Mesendoderm (in vitro differentiated cells): Measurements from ENCODE around the gene SH3TC2.
A peak's percentile ranks its signal among the peaks of the same experiment; 100 is the strongest.

ENCODE experiments used
- DNase-seq: peaks from one replicate; pipeline ENCODE4 v3.0.0; 2013
- H2AK5ac ChIP-seq: 2 replicates; pipeline ENCODE4 v1.6.1; 2013; ENCODE audit warnings: low read length, inconsistent platforms
- H2BK120ac ChIP-seq: 2 replicates; pipeline ENCODE4 v1.6.1; 2013; ENCODE audit warnings: low read depth, mild to moderate bottlenecking, low read length, moderate library complexity, mixed read lengths
- H2BK15ac ChIP-seq: replicated peaks from 2 replicates; pipeline ENCODE4 v1.6.1; 2013; ENCODE audit warnings: low read depth, mild to moderate bottlenecking, moderate library complexity
- H2BK5ac ChIP-seq: 2 replicates; pipeline ENCODE4 v1.6.1; 2013; ENCODE audit warnings: low read length, inconsistent platforms
- H3K18ac ChIP-seq: 2 replicates; pipeline ENCODE4 v1.6.1; 2013; ENCODE audit warnings: mild to moderate bottlenecking, low read length, mixed read lengths
- H3K23ac ChIP-seq: one replicate; pipeline ENCODE4 v1.6.1; 2013; ENCODE audit warnings: low read length
- H3K27ac ChIP-seq: 2 replicates; pipeline ENCODE4 v1.5.1; 2013; ENCODE audit warnings: low read depth, mild to moderate bottlenecking, inconsistent platforms, low read length, moderate library complexity
- H3K27me3 ChIP-seq: 2 replicates; pipeline ENCODE4 v1.6.1; 2013; ENCODE audit warnings: low read length, control low read depth, mild to moderate bottlenecking, inconsistent platforms; ENCODE audit not compliant: insufficient read depth, poor library complexity
- H3K36me3 ChIP-seq: 2 replicates; pipeline ENCODE4 v1.6.1; 2013; ENCODE audit warnings: low read length, inconsistent platforms; ENCODE audit not compliant: control insufficient read depth, insufficient read depth
- H3K4ac ChIP-seq: one replicate; pipeline ENCODE4 v1.6.1; 2013; ENCODE audit warnings: low read depth, mild to moderate bottlenecking, low read length, moderate library complexity
- H3K4me1 ChIP-seq: 2 replicates; pipeline ENCODE4 v1.6.1; 2013; ENCODE audit warnings: low read depth, low read length, inconsistent platforms; ENCODE audit not compliant: control insufficient read depth
- H3K4me2 ChIP-seq: 2 replicates; pipeline ENCODE4 v1.6.1; 2013; ENCODE audit warnings: low read length
- H3K4me3 ChIP-seq: 2 replicates; pipeline ENCODE4 v1.5.1; 2013; ENCODE audit warnings: mild to moderate bottlenecking, low read length
- H3K56ac ChIP-seq: one replicate; pipeline ENCODE4 v1.6.1; 2013; ENCODE audit warnings: low read length
- H3K79me1 ChIP-seq: 2 replicates; pipeline ENCODE4 v1.6.1; 2013; ENCODE audit warnings: low read length, inconsistent platforms
- H3K79me2 ChIP-seq: 2 replicates; pipeline ENCODE4 v1.6.1; 2013; ENCODE audit warnings: mild to moderate bottlenecking, low read length; ENCODE audit not compliant: control insufficient read depth, insufficient read depth
- H3K9ac ChIP-seq: 2 replicates; pipeline ENCODE4 v1.6.1; 2013; ENCODE audit warnings: low read length, inconsistent platforms
- H4K5ac ChIP-seq: one replicate; pipeline ENCODE4 v1.6.1; 2013; ENCODE audit warnings: low read length
- H4K8ac ChIP-seq: one replicate; pipeline ENCODE4 v1.6.1; 2013; ENCODE audit warnings: low read depth, mild to moderate bottlenecking, control low read depth, low read length, moderate library complexity
- WGBS: extraction: QIAGEN DNeasy Blood & Tissue Kit; methylation state at CpG from one replicate; pipeline ENCODE4 v1.1.7; 2013; ENCODE audit warnings: low lambda C conversion rate, missing lambda C conversion rate; ENCODE audit not compliant: insufficient coverage; ENCODE audit errors: extremely low coverage; 5-methylcytosine and 5-hydroxymethylcytosine counted together

The SH3TC2 gene

DNA sequence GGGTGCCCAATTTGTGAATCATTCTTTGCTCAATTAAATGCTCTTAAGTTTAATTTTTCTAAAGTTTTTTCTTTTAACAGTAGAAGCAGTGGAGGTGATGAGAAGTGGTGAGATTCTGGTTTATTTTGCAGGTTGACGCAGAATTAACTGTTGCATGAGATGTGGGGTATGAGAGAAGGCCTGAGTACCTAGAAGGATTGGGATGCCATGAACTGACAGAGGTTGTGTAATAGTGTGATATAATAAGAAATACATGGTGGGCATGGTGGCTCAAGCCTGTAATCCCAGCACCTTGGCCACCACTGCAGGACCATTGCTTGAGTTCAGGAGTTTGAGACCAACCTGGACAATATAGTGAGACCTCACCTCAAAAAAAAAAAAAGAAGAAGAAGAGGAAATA is 8.4 kb upstream of the SH3TC2 start:
- Histone ChIP-seq H4K8ac (no peak overlapping the region), H3K9ac (no peak overlapping the region), H3K4ac (no peak overlapping the region), H2BK120ac (no peak overlapping the region), H3K27ac (no peak overlapping the region), H2BK15ac (no peak overlapping the region), H3K18ac (no peak overlapping the region), H3K27me3 (no peaks in the 10 kb centered on the region), H3K36me3 (no peaks in the 10 kb centered on the region), H2AK5ac (no peak overlapping the region), H3K79me1 (no peaks in the 10 kb centered on the region), H4K5ac (no peak overlapping the region), H3K4me3 (no peak overlapping the region), H3K79me2 (no peaks in the 10 kb centered on the region), H3K23ac (no peak overlapping the region), H3K4me1 (no peaks in the 10 kb centered on the region), H2BK5ac (no peak overlapping the region), H3K56ac (no peak overlapping the region), H3K4me2 (no peak overlapping the region)
- no peak for DNase-seq
- no CpG with 5 or more reads among the region's 1 CpG for WGBS

GRCh38 chr5:149069711-149070110 is 6.8 kb upstream of the SH3TC2 start:
- Histone ChIP-seq H4K8ac (no peak overlapping the region), H3K27ac (no peak overlapping the region), H3K79me1 (no peaks in the 10 kb centered on the region), H3K56ac (no peak overlapping the region), H2AK5ac (no peak overlapping the region), H3K27me3 (no peaks in the 10 kb centered on the region), H3K4ac (no peak overlapping the region), H3K18ac (no peak overlapping the region), H3K4me3 (no peak overlapping the region), H3K4me2 (no peak overlapping the region), H3K36me3 (no peaks in the 10 kb centered on the region), H3K4me1 (no peaks in the 10 kb centered on the region), H2BK15ac (no peak overlapping the region), H2BK120ac (no peak overlapping the region), H3K9ac (no peak overlapping the region), H3K23ac (no peak overlapping the region), H3K79me2 (no peaks in the 10 kb centered on the region), H2BK5ac (no peak overlapping the region), H4K5ac (no peak overlapping the region)
- DNase-seq: no peak
- no CpG with 5 or more reads among the region's 2 CpGs for WGBS

DNA sequence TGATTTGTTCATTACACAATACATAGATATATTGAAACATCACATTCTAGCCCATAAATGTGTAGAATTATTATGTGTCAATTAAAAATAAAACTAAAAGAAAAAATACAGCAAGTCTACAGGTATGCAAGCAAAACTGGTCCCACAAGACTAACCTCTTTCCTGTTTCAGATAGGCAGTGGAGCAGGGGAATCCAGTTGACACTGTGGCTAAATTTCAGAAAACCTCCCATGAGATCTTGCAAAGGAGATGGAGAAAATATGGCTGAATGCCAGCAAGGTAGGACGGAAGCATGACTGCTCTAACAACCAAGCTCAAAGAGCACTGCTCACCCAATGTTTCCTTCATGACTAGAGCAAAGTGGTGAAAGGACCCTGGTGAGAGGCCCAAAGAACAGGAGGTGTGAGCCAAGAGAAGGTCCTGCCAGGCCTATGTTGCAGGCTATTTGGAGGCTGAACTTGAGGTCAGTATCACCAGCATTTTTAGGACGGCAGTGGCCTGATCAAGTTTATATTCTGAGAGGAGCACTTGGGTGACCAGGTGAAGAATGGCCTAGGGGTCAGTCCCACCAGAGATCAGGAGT is 1.1 kb upstream of the SH3TC2 start:
- Histone ChIP-seq H2BK5ac (no peak overlapping the region), H3K4ac (no peak overlapping the region), H3K4me1 (peaks cover 11% of the 10 kb centered on the region), H3K56ac (no peak overlapping the region), H3K4me3 (no peak overlapping the region), H3K9ac (no peak overlapping the region), H3K4me2 (no peak overlapping the region), H2BK120ac (no peak overlapping the region), H3K23ac (no peak overlapping the region), H4K8ac (no peak overlapping the region), H3K79me2 (no peaks in the 10 kb centered on the region), H2AK5ac (no peak overlapping the region), H4K5ac (no peak overlapping the region), H3K36me3 (no peaks in the 10 kb centered on the region), H3K27ac (no peak overlapping the region), H2BK15ac (no peak overlapping the region), H3K79me1 (no peaks in the 10 kb centered on the region), H3K27me3 (no peaks in the 10 kb centered on the region), H3K18ac (no peak overlapping the region)
- no CpG with 5 or more reads among the region's 2 CpGs for WGBS
- no peak for DNase-seq

DNA sequence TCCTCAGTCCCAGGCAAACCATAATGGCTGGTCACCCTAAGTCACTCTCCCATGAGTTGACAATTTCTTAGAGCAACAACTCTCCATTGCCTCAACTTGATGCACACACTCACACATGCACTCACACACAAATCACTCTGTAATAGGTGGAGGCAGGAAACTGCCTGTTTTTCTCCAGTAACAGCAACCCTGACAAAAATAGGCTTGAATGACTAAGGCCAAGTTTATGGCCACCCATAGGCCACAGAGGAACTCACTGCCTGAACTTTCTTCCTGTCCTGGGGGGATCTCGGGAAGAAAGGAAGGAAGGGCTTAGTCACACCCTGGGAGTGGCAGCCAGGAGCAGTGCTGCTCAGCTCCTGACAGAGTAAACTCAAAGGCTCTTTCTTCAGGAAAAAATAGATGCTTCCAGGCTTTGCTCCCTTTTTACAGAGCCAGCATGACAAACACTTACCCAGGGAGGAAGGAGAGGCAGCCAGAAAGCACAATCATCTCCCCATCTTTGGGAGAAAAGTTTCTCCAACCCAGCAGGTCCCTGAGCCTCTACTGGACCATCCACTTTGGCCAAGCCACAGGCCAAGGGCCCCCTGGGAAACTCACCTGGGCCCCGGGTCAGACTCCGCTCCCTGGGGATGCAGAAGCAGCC is 368 bp downstream of the SH3TC2 start:
- Histone ChIP-seq H3K4me2 (no peak overlapping the region), H2BK5ac (peak overlapping the region; percentile 10), H3K36me3 (no peaks in the 10 kb centered on the region), H3K79me1 (no peaks in the 10 kb centered on the region), H2BK15ac (no peak overlapping the region), H2AK5ac (no peak overlapping the region), H3K4ac (peak overlapping the region; percentile 11), H3K27me3 (no peaks in the 10 kb centered on the region), H3K56ac (peak overlapping the region; percentile 50), H4K8ac (no peak overlapping the region), H2BK120ac (no peak overlapping the region), H3K79me2 (no peaks in the 10 kb centered on the region), H3K18ac (peak overlapping the region; percentile 28), H4K5ac (no peak overlapping the region), H3K4me1 (peaks cover 11% of the 10 kb centered on the region), H3K4me3 (no peak overlapping the region), H3K23ac (no peak overlapping the region), H3K9ac (no peak overlapping the region), H3K27ac (no peak overlapping the region)
- no CpG with 5 or more reads among the region's 3 CpGs for WGBS
- DNase-seq: peak; percentile 80

GRCh38 chr5:149061341-149061740 is 1.5 kb downstream of the SH3TC2 start:
- Histone ChIP-seq H2BK5ac (no peak overlapping the region), H3K23ac (no peak overlapping the region), H3K79me1 (no peaks in the 10 kb centered on the region), H3K4me1 (peaks cover 11% of the 10 kb centered on the region), H3K27me3 (no peaks in the 10 kb centered on the region), H3K4ac (no peak overlapping the region), H2AK5ac (no peak overlapping the region), H3K79me2 (no peaks in the 10 kb centered on the region), H3K4me3 (no peak overlapping the region), H3K18ac (no peak overlapping the region), H4K5ac (no peak overlapping the region), H3K56ac (no peak overlapping the region), H3K27ac (no peak overlapping the region), H2BK120ac (no peak overlapping the region), H3K4me2 (no peak overlapping the region), H3K9ac (no peak overlapping the region), H4K8ac (no peak overlapping the region), H2BK15ac (no peak overlapping the region), H3K36me3 (no peaks in the 10 kb centered on the region)
- no peak for DNase-seq
- no CpG with 5 or more reads among the region's 4 CpGs for WGBS

DNA sequence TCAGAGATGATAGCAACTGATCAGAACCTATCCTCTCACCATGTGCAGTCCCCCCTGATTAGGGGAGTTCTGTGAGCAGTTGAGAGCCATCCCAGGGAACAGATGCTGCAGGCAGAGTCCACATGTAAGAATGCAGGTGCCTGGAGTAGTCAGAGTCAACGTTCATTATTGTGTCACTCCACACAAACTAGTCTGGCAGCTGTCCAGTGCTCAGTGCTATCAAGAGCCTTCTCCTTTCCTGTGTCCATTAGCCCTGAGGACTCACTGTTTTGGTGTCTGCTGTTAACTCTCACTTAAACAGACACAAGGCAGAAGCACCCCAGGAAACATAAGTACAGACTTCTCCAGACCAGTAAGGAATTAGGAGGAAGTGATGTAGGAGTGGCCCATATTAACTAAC is 2.5 kb downstream of the SH3TC2 start:
- Histone ChIP-seq H3K36me3 (no peaks in the 10 kb centered on the region), H2AK5ac (no peak overlapping the region), H3K9ac (no peak overlapping the region), H3K79me1 (no peaks in the 10 kb centered on the region), H2BK5ac (no peak overlapping the region), H3K4me2 (no peak overlapping the region), H3K4me3 (no peak overlapping the region), H3K27ac (no peak overlapping the region), H4K5ac (no peak overlapping the region), H2BK15ac (no peak overlapping the region), H3K4ac (no peak overlapping the region), H3K23ac (no peak overlapping the region), H3K27me3 (no peaks in the 10 kb centered on the region), H2BK120ac (no peak overlapping the region), H3K79me2 (no peaks in the 10 kb centered on the region), H3K18ac (no peak overlapping the region), H3K56ac (no peak overlapping the region), H3K4me1 (peaks cover 11% of the 10 kb centered on the region), H4K8ac (no peak overlapping the region)
- WGBS: no CpG with 5 or more reads among the region's 1 CpG
- DNase-seq: no peak
